Lung (tissue), 12 donors: Measurements from ENCODE around the gene PKM. TPM values are rescaled to one million over a fixed set of nuclear protein-coding genes. Genes with fewer than 3 reads are reported as not detected.
A peak's percentile ranks its signal among the peaks of the same experiment; 100 is the strongest.

Source experiments
- ATAC-seq: fragments of 200-7000 bp; cut with Tn5 transposase; one replicate; pipeline ENCODE4 v1.9.1; 2020; ENCODE audit warnings: moderate number of reproducible peaks; ENCODE audit not compliant: insufficient read depth, low FRiP score
- DNase-seq, 3 donors: peaks; one replicate each; pipeline ENCODE4 v3.0.0-alpha.2; 2013 to 2017
- H3K27ac ChIP-seq, 2 donors: one replicate each; pipeline ENCODE4 v1.5.1; 2013; ENCODE audit warnings: mild to moderate bottlenecking in 2 of 2, moderate library complexity in 2 of 2, control low read depth in 1 of 2, inconsistent platforms in 1 of 2, low read depth in 1 of 2, low read length in 1 of 2
- H3K27me3 ChIP-seq, 3 donors: one replicate each; pipeline ENCODE4 v1.5.1; 2013; ENCODE audit warnings: low read length in 2 of 3; ENCODE audit not compliant: control insufficient read depth in 3 of 3, insufficient read depth in 3 of 3
- H3K36me3 ChIP-seq, 4 donors: one replicate each; pipeline ENCODE4 v1.5.1; 2013; ENCODE audit warnings: low read length in 4 of 4, mild to moderate bottlenecking in 1 of 4, moderate library complexity in 1 of 4; ENCODE audit not compliant: control insufficient read depth in 4 of 4, insufficient read depth in 4 of 4
- H3K4me1 ChIP-seq, 5 donors: one replicate each; pipeline ENCODE4 v1.5.1; 2013; ENCODE audit warnings: low read length in 5 of 5, mild to moderate bottlenecking in 2 of 5, moderate library complexity in 1 of 5; ENCODE audit not compliant: control insufficient read depth in 5 of 5, insufficient read depth in 5 of 5
- H3K4me3 ChIP-seq: one replicate; pipeline ENCODE4 v1.5.1; 2013; ENCODE audit warnings: mild to moderate bottlenecking, control low read depth, moderate library complexity
- H3K9ac ChIP-seq, 2 donors: one replicate each; pipeline ENCODE4 v1.5.1; 2013; ENCODE audit warnings: low read length in 2 of 2, control low read depth in 1 of 2; ENCODE audit not compliant: insufficient read depth in 1 of 2
- H3K9me3 ChIP-seq, 4 donors: one replicate each; pipeline ENCODE4 v1.5.1; 2013; ENCODE audit warnings: low read length in 3 of 4, mild to moderate bottlenecking in 1 of 4, moderate library complexity in 1 of 4; ENCODE audit not compliant: control insufficient read depth in 4 of 4, insufficient read depth in 3 of 4
- CTCF ChIP-seq: IDR thresholded peaks from 2 replicates; pipeline ENCODE4 v1.5.1; 2012; ENCODE audit warnings: mild to moderate bottlenecking; ENCODE audit errors: control extremely low read depth, extremely low read depth
- WGBS, 2 donors: extraction: QIAGEN DNeasy Blood & Tissue Kit; methylation state at CpG; one replicate each; pipeline ENCODE4 v1.1.7; 2013; 5-methylcytosine and 5-hydroxymethylcytosine counted together
- polyA plus RNA-seq, 2 donors: library from polyadenylated mRNA; stranded (reverse); fragments of 200-250 nt; gene quantifications; one replicate each; pipeline ENCODE4 v1.2.1, GENCODE V29; 2013
- total RNA-seq, 2 donors: library from RNA; depleted of rRNA in 1 of 2; stranded (reverse); fragments of >200 nt in 1 of 2; gene quantifications; one replicate each; pipeline ENCODE4 v1.2.1, GENCODE V29; 2014 to 2021
- donor health status: control.
- donor health status: control.
- donor health status: Bipolar disorder and iron deficiency.
- donor health status: healthy.
- donor health status: DM: yes; HTN: yes; CAD: no.

Gene PKM
- total and polyA plus RNA-seq, 4 donors = 235 to 867 (median 504) TPM

GRCh38 chr15:72163719-72164118, 67.3 kb downstream of the PKM start:
- Histone ChIP-seq H3K9me3 (no peaks in the 10 kb centered on the region), H3K27ac (no peak overlapping the region), H3K4me3 (no peak overlapping the region), H3K9ac (no peak overlapping the region), H3K36me3 (no peaks in the 10 kb centered on the region), H3K4me1 (peaks cover 0 to 46% (median 9%) of the 10 kb centered on the region in 5 donors), H3K27me3 (no peaks in the 10 kb centered on the region)
- TF ChIP-seq CTCF = no peak
- ATAC-seq (no peak), DNase-seq (no peak)
- 86 to 89% methylated on average over 4 of the region's 4 CpGs for WGBS, 2 donors

- peak overlapping the region in 1 of 2 donors; percentile 29 for H3K27ac ChIP-seq
- no peak for TF ChIP-seq CTCF
- H3K9me3 ChIP-seq = no peaks in the 10 kb centered on the region
- ATAC-seq (no peak), DNase-seq (no peak)
- H3K4me3 ChIP-seq = no peak overlapping the region
- H3K4me1 ChIP-seq = peaks cover 0 to 34% (median 9%) of the 10 kb centered on the region in 5 donors
- H3K27me3 ChIP-seq = no peaks in the 10 kb centered on the region
- H3K9ac ChIP-seq = no peak overlapping the region
- no peaks in the 10 kb centered on the region for H3K36me3 ChIP-seq
- WGBS, 2 donors = 90 to 93% methylated on average over 5 of the region's 5 CpGs
Observed at GRCh38 chr15:72162569-72162968, 68.4 kb downstream of the PKM start.

- Histone ChIP-seq H3K4me1 (peaks cover 0 to 24% (median 9%) of the 10 kb centered on the region in 5 donors), H3K36me3 (no peaks in the 10 kb centered on the region), H3K27ac (peak overlapping the region in 1 of 2 donors; percentile 62), H3K9ac (no peak overlapping the region), H3K27me3 (no peaks in the 10 kb centered on the region), H3K9me3 (no peaks in the 10 kb centered on the region), H3K4me3 (no peak overlapping the region)
- 59 to 75% methylated on average over 7 of the region's 7 CpGs for WGBS, 2 donors
- TF ChIP-seq CTCF = no peak
- DNase-seq (peak; percentile 66 to 91 (median 91)), ATAC-seq (no peak)
Observed at GRCh38 chr15:72161361-72162132, 69.4 kb downstream of the PKM start.
